Mesendoderm (in vitro differentiated cells): ENCODE measurements around the gene COL5A2.

Experiments
- DNase-seq: peaks from one replicate; pipeline ENCODE4 v3.0.0; 2013
- H2AK5ac ChIP-seq: 2 replicates; pipeline ENCODE4 v1.6.1; 2013; ENCODE audit warnings: low read length, inconsistent platforms
- H2BK120ac ChIP-seq: 2 replicates; pipeline ENCODE4 v1.6.1; 2013; ENCODE audit warnings: low read depth, mild to moderate bottlenecking, low read length, moderate library complexity, mixed read lengths
- H2BK15ac ChIP-seq: replicated peaks from 2 replicates; pipeline ENCODE4 v1.6.1; 2013; ENCODE audit warnings: low read depth, mild to moderate bottlenecking, moderate library complexity
- H2BK5ac ChIP-seq: 2 replicates; pipeline ENCODE4 v1.6.1; 2013; ENCODE audit warnings: low read length, inconsistent platforms
- H3K18ac ChIP-seq: 2 replicates; pipeline ENCODE4 v1.6.1; 2013; ENCODE audit warnings: mild to moderate bottlenecking, low read length, mixed read lengths
- H3K23ac ChIP-seq: one replicate; pipeline ENCODE4 v1.6.1; 2013; ENCODE audit warnings: low read length
- H3K27ac ChIP-seq: 2 replicates; pipeline ENCODE4 v1.5.1; 2013; ENCODE audit warnings: low read depth, mild to moderate bottlenecking, inconsistent platforms, low read length, moderate library complexity
- H3K27me3 ChIP-seq: 2 replicates; pipeline ENCODE4 v1.6.1; 2013; ENCODE audit warnings: low read length, control low read depth, mild to moderate bottlenecking, inconsistent platforms; ENCODE audit not compliant: insufficient read depth, poor library complexity
- H3K36me3 ChIP-seq: 2 replicates; pipeline ENCODE4 v1.6.1; 2013; ENCODE audit warnings: low read length, inconsistent platforms; ENCODE audit not compliant: control insufficient read depth, insufficient read depth
- H3K4ac ChIP-seq: one replicate; pipeline ENCODE4 v1.6.1; 2013; ENCODE audit warnings: low read depth, mild to moderate bottlenecking, low read length, moderate library complexity
- H3K4me1 ChIP-seq: 2 replicates; pipeline ENCODE4 v1.6.1; 2013; ENCODE audit warnings: low read depth, low read length, inconsistent platforms; ENCODE audit not compliant: control insufficient read depth
- H3K4me2 ChIP-seq: 2 replicates; pipeline ENCODE4 v1.6.1; 2013; ENCODE audit warnings: low read length
- H3K4me3 ChIP-seq: 2 replicates; pipeline ENCODE4 v1.5.1; 2013; ENCODE audit warnings: mild to moderate bottlenecking, low read length
- H3K56ac ChIP-seq: one replicate; pipeline ENCODE4 v1.6.1; 2013; ENCODE audit warnings: low read length
- H3K79me1 ChIP-seq: 2 replicates; pipeline ENCODE4 v1.6.1; 2013; ENCODE audit warnings: low read length, inconsistent platforms
- H3K79me2 ChIP-seq: 2 replicates; pipeline ENCODE4 v1.6.1; 2013; ENCODE audit warnings: mild to moderate bottlenecking, low read length; ENCODE audit not compliant: control insufficient read depth, insufficient read depth
- H3K9ac ChIP-seq: 2 replicates; pipeline ENCODE4 v1.6.1; 2013; ENCODE audit warnings: low read length, inconsistent platforms
- H4K5ac ChIP-seq: one replicate; pipeline ENCODE4 v1.6.1; 2013; ENCODE audit warnings: low read length
- H4K8ac ChIP-seq: one replicate; pipeline ENCODE4 v1.6.1; 2013; ENCODE audit warnings: low read depth, mild to moderate bottlenecking, control low read depth, low read length, moderate library complexity
- WGBS: extraction: QIAGEN DNeasy Blood & Tissue Kit; methylation state at CpG from one replicate; pipeline ENCODE4 v1.1.7; 2013; ENCODE audit warnings: low lambda C conversion rate, missing lambda C conversion rate; ENCODE audit not compliant: insufficient coverage; ENCODE audit errors: extremely low coverage; 5-methylcytosine and 5-hydroxymethylcytosine counted together

Gene COL5A2

DNA sequence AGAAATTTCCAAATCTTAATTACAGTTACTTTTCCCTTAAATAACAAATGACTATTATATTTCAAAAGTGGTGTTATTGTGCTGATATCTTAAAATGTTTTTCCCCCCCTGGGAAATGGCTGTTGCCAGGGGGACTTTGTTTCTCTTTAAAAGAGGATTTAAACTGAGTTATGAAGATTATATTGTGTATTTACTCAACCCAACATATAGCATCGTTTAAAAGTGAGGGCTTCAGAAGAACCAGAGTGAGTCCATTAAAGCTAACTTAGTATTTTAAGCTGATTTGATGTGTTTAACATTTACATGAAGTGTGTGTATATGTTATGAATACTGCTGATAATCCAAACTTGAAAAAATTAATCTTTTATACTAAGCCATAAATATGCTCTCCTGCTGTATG lies 81.6 kb downstream of the COL5A2 start:
- no CpG with 5 or more reads among the region's 1 CpG for WGBS
- Histone ChIP-seq H2BK120ac (no peak overlapping the region), H3K79me1 (no peaks in the 10 kb centered on the region), H4K5ac (no peak overlapping the region), H3K23ac (no peak overlapping the region), H3K36me3 (peaks cover 1% of the 10 kb centered on the region), H3K4me3 (no peak overlapping the region), H2BK15ac (no peak overlapping the region), H3K27ac (no peak overlapping the region), H3K18ac (no peak overlapping the region), H2AK5ac (no peak overlapping the region), H3K27me3 (no peaks in the 10 kb centered on the region), H4K8ac (no peak overlapping the region), H3K79me2 (no peaks in the 10 kb centered on the region), H3K4me1 (no peaks in the 10 kb centered on the region), H3K9ac (no peak overlapping the region), H3K56ac (no peak overlapping the region), H3K4ac (no peak overlapping the region), H2BK5ac (no peak overlapping the region), H3K4me2 (no peak overlapping the region)
- DNase-seq, result no peak

DNA sequence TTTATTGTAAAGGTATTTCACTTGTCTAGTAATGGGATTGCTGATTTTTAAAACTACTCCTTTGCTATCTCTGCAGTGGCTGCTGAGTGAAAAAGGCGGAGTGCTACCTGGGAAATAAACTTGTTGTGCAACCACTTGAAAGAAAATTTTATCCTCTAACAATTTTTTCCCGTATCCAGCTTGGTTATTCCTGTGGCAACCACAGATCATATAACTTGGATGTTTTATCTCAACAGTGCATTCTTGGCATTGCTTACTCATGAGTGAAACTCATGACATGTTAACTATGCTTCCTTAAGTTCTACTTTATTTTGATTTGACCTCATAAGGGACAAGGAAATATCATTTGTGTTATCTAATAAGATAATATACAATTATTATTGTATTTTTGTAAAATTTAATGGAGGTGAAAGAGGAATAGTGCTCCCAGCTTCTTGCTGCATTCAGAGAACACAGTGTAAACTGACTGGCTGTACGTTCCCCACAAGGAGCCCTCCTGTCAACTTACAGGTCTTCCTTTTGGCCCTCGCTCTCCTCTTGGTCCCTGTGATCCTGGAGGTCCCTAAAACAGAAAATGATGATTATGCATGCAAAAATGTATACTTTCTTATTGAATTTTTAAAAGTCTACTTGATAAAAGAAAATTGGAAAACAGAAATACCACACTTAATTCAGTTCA lies 82.7 kb downstream of the COL5A2 start:
- H3K56ac ChIP-seq, result no peak overlapping the region
- H3K4me2 ChIP-seq, result no peak overlapping the region
- H3K27ac ChIP-seq, result no peak overlapping the region
- H3K4me3 ChIP-seq, result no peak overlapping the region
- no peak overlapping the region for H2AK5ac ChIP-seq
- no peak overlapping the region for H4K8ac ChIP-seq
- H3K23ac ChIP-seq, result no peak overlapping the region
- no peak overlapping the region for H4K5ac ChIP-seq
- H3K9ac ChIP-seq, result no peak overlapping the region
- no peaks in the 10 kb centered on the region for H3K79me1 ChIP-seq
- H3K18ac ChIP-seq, result no peak overlapping the region
- H3K36me3 ChIP-seq, result peaks cover 4% of the 10 kb centered on the region
- WGBS, result no CpG with 5 or more reads among the region's 4 CpGs
- H3K79me2 ChIP-seq, result no peaks in the 10 kb centered on the region
- no peak overlapping the region for H2BK5ac ChIP-seq
- H3K4ac ChIP-seq, result no peak overlapping the region
- H2BK120ac ChIP-seq, result no peak overlapping the region
- H3K27me3 ChIP-seq, result no peaks in the 10 kb centered on the region
- H3K4me1 ChIP-seq, result no peaks in the 10 kb centered on the region
- peak; percentile 35 for DNase-seq
- H2BK15ac ChIP-seq, result no peak overlapping the region

DNA sequence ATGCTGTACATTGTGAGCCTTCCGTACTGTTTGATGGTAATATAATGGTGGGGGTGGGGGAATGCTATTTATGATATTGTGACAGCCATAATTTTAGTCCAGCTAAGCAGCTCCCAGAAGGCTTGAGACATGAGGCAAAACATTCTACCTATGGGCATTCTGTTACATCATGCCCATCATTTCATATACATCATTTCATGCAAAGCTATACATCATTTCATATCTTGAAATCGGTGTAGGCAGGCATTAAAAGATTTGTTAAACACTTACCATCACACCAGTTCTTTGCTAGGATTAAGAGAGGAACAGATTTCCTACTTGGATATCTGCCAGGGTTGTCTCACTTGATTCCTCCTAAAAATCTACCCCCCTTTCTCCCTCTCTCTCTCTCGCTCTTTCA lies 84.5 kb downstream of the COL5A2 start:
- no peaks in the 10 kb centered on the region for H3K79me1 ChIP-seq
- DNase-seq, result no peak
- no peak overlapping the region for H3K27ac ChIP-seq
- no peak overlapping the region for H2BK15ac ChIP-seq
- H3K4me2 ChIP-seq, result no peak overlapping the region
- 100% methylated on average over 1 of the region's 3 CpGs for WGBS
- no peak overlapping the region for H2BK120ac ChIP-seq
- no peak overlapping the region for H2AK5ac ChIP-seq
- no peak overlapping the region for H3K56ac ChIP-seq
- no peak overlapping the region for H3K4me3 ChIP-seq
- H3K18ac ChIP-seq, result no peak overlapping the region
- no peak overlapping the region for H4K5ac ChIP-seq
- no peak overlapping the region for H3K4ac ChIP-seq
- H3K4me1 ChIP-seq, result no peaks in the 10 kb centered on the region
- no peak overlapping the region for H2BK5ac ChIP-seq
- H3K23ac ChIP-seq, result no peak overlapping the region
- peaks cover 4% of the 10 kb centered on the region for H3K36me3 ChIP-seq
- H4K8ac ChIP-seq, result no peak overlapping the region
- H3K27me3 ChIP-seq, result no peaks in the 10 kb centered on the region
- H3K9ac ChIP-seq, result no peak overlapping the region
- no peaks in the 10 kb centered on the region for H3K79me2 ChIP-seq

DNA sequence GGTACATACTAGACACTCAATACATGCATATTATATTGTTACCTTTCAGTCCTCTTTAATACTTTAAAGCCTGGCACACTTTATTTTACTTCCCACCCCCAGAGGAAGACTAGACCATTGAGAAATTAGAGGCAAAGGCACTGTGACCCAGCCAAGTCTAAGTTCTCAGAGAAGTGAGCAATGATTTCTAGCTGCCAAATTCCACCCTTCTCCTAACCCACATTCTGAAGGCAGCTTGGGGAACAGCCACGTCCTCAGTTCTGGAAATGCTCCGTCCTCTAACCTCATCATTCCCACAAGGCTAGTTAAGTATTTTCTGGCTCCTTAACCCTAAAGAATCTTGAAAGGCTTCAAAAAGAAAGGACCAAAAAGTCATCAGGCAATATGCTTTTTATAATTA lies 86.6 kb downstream of the COL5A2 start:
- Histone ChIP-seq H3K4me2 (no peak overlapping the region), H3K27me3 (no peaks in the 10 kb centered on the region), H3K4me3 (no peak overlapping the region), H3K18ac (no peak overlapping the region), H3K27ac (no peak overlapping the region), H2BK5ac (no peak overlapping the region), H3K4me1 (no peaks in the 10 kb centered on the region), H4K5ac (no peak overlapping the region), H2BK120ac (no peak overlapping the region), H2BK15ac (no peak overlapping the region), H3K9ac (no peak overlapping the region), H3K79me1 (no peaks in the 10 kb centered on the region), H4K8ac (no peak overlapping the region), H3K56ac (no peak overlapping the region), H3K36me3 (peaks cover 4% of the 10 kb centered on the region), H3K23ac (no peak overlapping the region), H3K4ac (no peak overlapping the region), H2AK5ac (no peak overlapping the region), H3K79me2 (no peaks in the 10 kb centered on the region)
- no CpG with 5 or more reads among the region's 2 CpGs for WGBS
- no peak for DNase-seq

DNA sequence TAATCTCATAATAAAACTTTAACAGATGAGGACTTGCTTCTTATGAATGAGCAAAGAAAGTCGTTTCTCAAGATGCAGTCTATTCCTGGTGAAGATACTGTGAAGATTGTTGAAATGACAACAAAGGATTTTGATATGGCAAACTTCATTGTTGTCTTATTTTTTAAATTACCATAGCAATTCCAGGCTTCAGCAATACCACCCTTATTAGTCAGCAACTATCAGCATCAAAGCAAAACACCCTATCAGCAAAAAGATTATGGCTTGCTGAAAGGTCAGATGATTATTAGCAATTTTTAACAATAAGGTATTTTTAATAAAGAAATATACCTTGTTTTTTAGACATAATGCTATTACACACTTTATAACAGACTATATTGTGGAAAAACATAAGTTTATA lies 88.3 kb downstream of the COL5A2 start:
- no peaks in the 10 kb centered on the region for H3K4me1 ChIP-seq

DNA sequence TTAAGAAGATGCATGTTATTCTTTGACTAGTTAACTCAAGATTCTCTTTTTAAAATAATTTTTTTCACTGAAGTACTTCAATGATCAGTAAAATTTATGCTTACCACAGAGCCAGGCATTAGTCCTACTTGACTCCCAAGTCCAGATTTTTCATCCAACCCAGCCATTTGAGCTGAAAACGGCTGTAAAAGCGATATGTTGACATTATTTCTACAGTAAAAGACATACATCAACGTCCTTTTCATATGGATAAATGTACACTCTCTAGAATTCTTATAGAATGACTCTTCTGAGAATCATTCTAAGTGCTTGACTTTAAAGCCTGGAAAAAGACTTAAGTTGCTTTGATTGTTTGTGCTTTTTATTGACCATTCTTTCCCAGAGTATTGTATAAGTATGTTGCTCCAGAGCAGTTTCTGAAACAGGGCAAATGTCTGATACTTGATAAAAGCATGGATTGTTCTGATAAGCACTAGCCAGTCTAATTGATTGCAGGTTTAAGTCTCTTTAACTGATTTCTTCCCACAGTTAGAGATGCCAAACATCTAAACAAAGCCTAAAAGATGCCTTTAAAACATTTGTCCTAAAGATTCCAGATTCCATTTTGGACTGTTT lies 90.9 kb downstream of the COL5A2 start:
- Histone ChIP-seq H3K18ac (no peak overlapping the region), H3K27me3 (no peaks in the 10 kb centered on the region), H3K4ac (no peak overlapping the region), H3K79me2 (no peaks in the 10 kb centered on the region), H2BK5ac (no peak overlapping the region), H2BK120ac (no peak overlapping the region), H3K36me3 (peaks cover 4% of the 10 kb centered on the region), H3K4me3 (no peak overlapping the region), H3K79me1 (no peaks in the 10 kb centered on the region), H2AK5ac (no peak overlapping the region), H3K27ac (no peak overlapping the region), H3K56ac (no peak overlapping the region), H3K23ac (no peak overlapping the region), H4K5ac (no peak overlapping the region), H4K8ac (no peak overlapping the region), H3K4me2 (no peak overlapping the region), H3K9ac (no peak overlapping the region), H2BK15ac (no peak overlapping the region), H3K4me1 (no peaks in the 10 kb centered on the region)
- WGBS, result no CpG with 5 or more reads among the region's 3 CpGs
- DNase-seq, result no peak

More for the DNA sequence above, 88.3 kb downstream of the COL5A2 start:
- H3K4me2 ChIP-seq, result no peak overlapping the region
- H4K8ac ChIP-seq, result no peak overlapping the region
- H2AK5ac ChIP-seq, result no peak overlapping the region
- no peaks in the 10 kb centered on the region for H3K79me2 ChIP-seq
- H3K79me1 ChIP-seq, result no peaks in the 10 kb centered on the region
- H3K27ac ChIP-seq, result no peak overlapping the region
- H2BK15ac ChIP-seq, result no peak overlapping the region
- no peak overlapping the region for H3K4ac ChIP-seq
- DNase-seq, result no peak
- H3K23ac ChIP-seq, result no peak overlapping the region
- no peak overlapping the region for H4K5ac ChIP-seq
- no peak overlapping the region for H3K56ac ChIP-seq
- no peak overlapping the region for H2BK5ac ChIP-seq
- no peak overlapping the region for H3K18ac ChIP-seq
- no CpG with 5 or more reads among the region's 1 CpG for WGBS
- H3K27me3 ChIP-seq, result no peaks in the 10 kb centered on the region
- H3K9ac ChIP-seq, result no peak overlapping the region
- H3K36me3 ChIP-seq, result peaks cover 4% of the 10 kb centered on the region
- no peak overlapping the region for H3K4me3 ChIP-seq
- no peak overlapping the region for H2BK120ac ChIP-seq
